AG04449 (cell line): ENCODE results near the gene FAM163A.

Source experiments
- CTCF ChIA-PET: fragments of 350-600 bp; formaldehyde crosslinking; extraction: SDS; loops from one replicate; lab custom pipeline; 2021; ENCODE audit warnings: antibody characterized with exemption; lab: Yijun Ruan, JAX
- POLR2A ChIA-PET: fragments of 400-600, 350-600 bp; formaldehyde crosslinking; extraction: SDS; loops from one replicate; lab custom pipeline; 2020; ENCODE audit warnings: antibody characterized with exemption, inconsistent platforms; lab: Yijun Ruan, JAX
- DNase-seq: peaks from one replicate; pipeline ENCODE4 v3.0.0-alpha.2; 2010; ENCODE audit warnings: low read depth, low spot score
- H3K4me3 ChIP-seq: 2 replicates; pipeline ENCODE4 v1.5.1; 2011; ENCODE audit warnings: low read depth, mild to moderate bottlenecking, control low read depth, low read length
- CTCF ChIP-seq: IDR thresholded peaks from one replicate; pipeline ENCODE4 v1.5.1; 2011; ENCODE audit warnings: mild to moderate bottlenecking, moderate library complexity, low read length, control low read depth, inconsistent platforms; ENCODE audit not compliant: insufficient read depth; ENCODE audit errors: missing control alignments

The FAM163A gene

GRCh38 chr1:179709841-179710329, 33.2 kb upstream of the FAM163A start:
- ChIA-PET POLR2A (interaction anchor here (0.7 kb wide), 1 partner anchor 1202 kb away, joined by 3 read pairs; no protein-coding TSS in a partner anchor), CTCF (interaction anchor here (0.8 to 12.6 kb wide), 9 partner anchors 9 to 459 kb away, joined by 3 to 869 read pairs (median 4); no protein-coding TSS in a partner anchor)
- H3K4me3 ChIP-seq = no peak overlapping the region
- DNase-seq = peak; percentile 44
- TF ChIP-seq CTCF = no peak

DNA sequence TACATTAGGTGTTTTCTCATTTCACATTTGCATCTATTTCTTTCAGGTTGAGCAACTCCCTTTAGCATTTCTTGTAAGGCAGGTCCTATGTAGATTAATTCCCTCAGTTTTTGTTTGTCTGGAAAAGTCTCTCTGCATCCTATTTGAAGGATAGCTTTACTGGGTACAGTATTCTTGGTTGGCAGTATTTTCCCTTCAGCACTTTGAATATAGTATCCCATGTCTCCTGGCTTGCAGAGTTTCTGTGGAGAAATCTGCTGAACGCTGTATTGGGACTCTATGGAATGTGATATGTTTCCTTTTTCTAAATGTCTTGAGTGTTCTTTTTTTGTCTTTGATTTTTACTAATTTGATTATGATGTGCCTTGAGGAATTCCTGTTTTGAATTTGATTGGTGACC, 28.9 kb upstream of the FAM163A start:
- ChIA-PET POLR2A (no interaction called here), CTCF (interaction anchor here (1.1 to 2.3 kb wide), 3 partner anchors 8 to 100 kb away, joined by 6 to 9 read pairs (median 7); no protein-coding TSS in a partner anchor)
- TF ChIP-seq CTCF = no peak
- DNase-seq = no peak
- no peak overlapping the region for H3K4me3 ChIP-seq

GRCh38 chr1:179714623-179715022, 28.5 kb upstream of the FAM163A start:
- POLR2A ChIA-PET = no interaction called here
- DNase-seq = no peak
- TF ChIP-seq CTCF = no peak
- no peak overlapping the region for H3K4me3 ChIP-seq
- CTCF ChIA-PET = interaction anchor here (1.1 to 2.3 kb wide), 2 partner anchors 8 to 96 kb away, joined by 7 to 9 read pairs; no protein-coding TSS in a partner anchor

- CTCF ChIA-PET = interaction anchor here (0.8 to 2.9 kb wide), 4 partner anchors 9 to 95 kb away, joined by 3 to 16 read pairs (median 10); no protein-coding TSS in a partner anchor
- H3K4me3 ChIP-seq = no peak overlapping the region
- POLR2A ChIA-PET = no interaction called here
- no peak for DNase-seq
- no peak for TF ChIP-seq CTCF
Measured at GRCh38 chr1:179719272-179719671, 23.8 kb upstream of the FAM163A start.

- ChIA-PET CTCF (interaction anchor here (0.7 to 4.2 kb wide), 5 partner anchors 18 to 86 kb away, joined by 3 to 20 read pairs (median 12); no protein-coding TSS in a partner anchor), POLR2A (no interaction called here)
- no peak overlapping the region for H3K4me3 ChIP-seq
- no peak for TF ChIP-seq CTCF
- no peak for DNase-seq
Measured at GRCh38 chr1:179728271-179728670, 14.8 kb upstream of the FAM163A start.

- CTCF ChIA-PET = interaction anchor here (0.9 to 4.2 kb wide), 2 partner anchors 80 to 85 kb away, joined by 6 to 20 read pairs; no protein-coding TSS in a partner anchor
- DNase-seq = no peak
- TF ChIP-seq CTCF = no peak
- POLR2A ChIA-PET = no interaction called here
- H3K4me3 ChIP-seq = no peak overlapping the region
Measured at GRCh38 chr1:179729881-179730280, 13.2 kb upstream of the FAM163A start.
